Measurements from ENCODE around the gene CSHL1. TPM values are rescaled to one million over a fixed set of nuclear protein-coding genes. Genes with fewer than 3 reads are reported as not detected.
"Not testable (repeated sequence)": the region's sequence is repeated elsewhere in the genome, so short reads cannot be mapped to it uniquely, and the experiment has no call there.

CSHL1 gene
- total and polyA plus RNA-seq, 5 donors from 2014 or later, result not detected

DNA sequence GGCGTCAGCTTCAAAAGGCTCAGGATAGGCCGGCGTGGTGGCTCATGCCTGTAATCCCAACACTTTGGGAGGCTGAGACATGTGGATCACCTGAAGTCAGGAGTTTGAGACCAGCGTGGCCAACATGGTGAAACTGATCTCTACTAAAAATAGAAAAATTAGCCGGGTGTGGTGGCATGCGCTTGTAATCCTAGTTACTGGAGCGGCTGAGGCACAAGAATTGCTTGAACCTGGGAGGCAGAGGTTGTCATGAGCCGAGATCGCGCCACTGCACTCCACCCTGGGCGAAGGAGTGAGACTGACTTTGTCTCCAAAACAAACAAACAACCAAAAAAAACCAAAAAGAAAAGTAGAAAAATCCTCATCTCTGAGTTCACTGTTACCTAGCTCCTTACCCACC lies 25.9 kb downstream of the CSHL1 start:
- H3K27me3 Mint-ChIP-seq, result peaks cover 32% of the 10 kb centered on the region
- H3K9me3 Mint-ChIP-seq; ATAC-seq (ENCODE audit: low read depth in 2 of 2); H3K9me3 ChIP-seq (ENCODE audit: control insufficient read depth in 2 of 2, low read length in 2 of 2); H3K27ac ChIP-seq (ENCODE audit: insufficient read depth, low read length, poor library complexity, severe bottlenecking); H3K4me3 Mint-ChIP-seq; DNase-seq; H3K27me3 ChIP-seq (ENCODE audit: control insufficient read depth, insufficient read depth, low read length); H3K4me3 ChIP-seq (ENCODE audit: low read depth, low read length); H3K36me3 ChIP-seq (ENCODE audit: control insufficient read depth, insufficient read depth, low read length); H3K36me3 Mint-ChIP-seq; H3K4me1 ChIP-seq (ENCODE audit: control insufficient read depth, insufficient read depth, low read length, poor library complexity, severe bottlenecking); H3K27ac Mint-ChIP-seq; H3K4me1 Mint-ChIP-seq: not testable (repeated sequence)

- peak overlapping the region in 1 of 3 donors; percentile 76 for H3K27ac Mint-ChIP-seq
- not testable (repeated sequence) for H3K4me3 ChIP-seq (ENCODE audit: low read depth, low read length); H3K36me3 Mint-ChIP-seq; H3K27ac ChIP-seq (ENCODE audit: insufficient read depth, low read length, poor library complexity, severe bottlenecking); H3K9me3 Mint-ChIP-seq; DNase-seq; H3K27me3 ChIP-seq (ENCODE audit: control insufficient read depth, insufficient read depth, low read length); H3K4me3 Mint-ChIP-seq; H3K9me3 ChIP-seq (ENCODE audit: control insufficient read depth in 2 of 2, low read length in 2 of 2); ATAC-seq (ENCODE audit: low read depth in 2 of 2); H3K4me1 Mint-ChIP-seq; H3K4me1 ChIP-seq (ENCODE audit: control insufficient read depth, insufficient read depth, low read length, poor library complexity, severe bottlenecking); H3K36me3 ChIP-seq (ENCODE audit: control insufficient read depth, insufficient read depth, low read length)
- peaks cover 24% of the 10 kb centered on the region for H3K27me3 Mint-ChIP-seq
These were observed 28.4 kb downstream of the CSHL1 start for GRCh38 chr17:63882626-63883126.

DNA sequence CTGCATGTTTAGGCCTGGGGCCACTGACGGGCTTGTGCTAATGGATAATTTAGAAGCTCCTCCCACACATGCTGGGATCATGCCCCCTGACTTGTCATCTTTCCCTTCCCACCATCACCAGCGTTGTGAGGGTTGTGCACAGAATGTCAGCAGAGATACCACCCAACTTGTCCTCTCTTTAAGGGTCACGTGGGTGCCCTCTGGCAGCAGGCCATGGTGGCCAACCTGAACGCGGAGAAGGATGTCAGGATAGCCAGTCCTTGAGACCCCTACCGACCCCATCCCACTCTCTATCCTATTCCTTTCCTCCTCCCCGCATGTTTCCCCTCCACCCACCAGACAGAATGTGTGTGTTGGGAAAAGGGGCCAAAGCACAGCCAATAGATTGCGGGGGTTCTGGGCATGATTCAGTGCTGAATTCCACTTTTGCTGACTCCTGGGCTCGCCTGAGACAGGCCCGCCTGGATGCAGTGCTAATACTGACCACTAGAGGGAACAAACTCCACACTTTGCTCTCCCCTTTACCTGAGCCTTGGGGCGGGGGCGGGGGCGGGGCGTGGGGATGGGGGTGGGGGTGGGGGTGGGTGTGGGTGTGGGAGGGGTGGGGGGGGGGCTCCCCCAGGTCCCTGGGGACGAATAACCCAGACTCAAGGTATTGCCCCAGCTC lies 29.0 kb downstream of the CSHL1 start, which contains the start of gene GH2:
TSS of gene GH2 (minus strand) at position 10 of the 667 bp plus-strand sequence. CDS start 143 bp downstream, outside the sequence.
- Histone ChIP-seq H3K36me3 (ENCODE audit: control insufficient read depth, insufficient read depth, low read length) (no peaks in the 10 kb centered on the region), H3K4me1 (ENCODE audit: control insufficient read depth, insufficient read depth, low read length, poor library complexity, severe bottlenecking) (no peaks in the 10 kb centered on the region), H3K9me3 (ENCODE audit: control insufficient read depth in 2 of 2, low read length in 2 of 2) (no peaks in the 10 kb centered on the region), H3K27me3 (ENCODE audit: control insufficient read depth, insufficient read depth, low read length) (no peaks in the 10 kb centered on the region), H3K4me3 (ENCODE audit: low read depth, low read length) (no peak within 1 kb of the TSS), H3K27ac (ENCODE audit: insufficient read depth, low read length, poor library complexity, severe bottlenecking) (no peak within 1 kb of the TSS)
- Mint-ChIP-seq H3K36me3 (no peaks in the 10 kb centered on the region), H3K27me3 (peaks cover 18% of the 10 kb centered on the region), H3K4me3 (no peak within 1 kb of the TSS), H3K27ac (peak within 1 kb of the TSS in 1 of 3 donors; percentile 76), H3K9me3 (no peaks in the 10 kb centered on the region), H3K4me1 (peaks cover 0 to 4% (median 0%) of the 10 kb centered on the region in 4 donors)
- ATAC-seq (ENCODE audit: low read depth in 2 of 2), result peak; percentile 83 to 88
- peak; percentile 44 to 55 (median 51) for DNase-seq

- H3K9me3 ChIP-seq (ENCODE audit: control insufficient read depth in 2 of 2, low read length in 2 of 2); H3K27me3 ChIP-seq (ENCODE audit: control insufficient read depth, insufficient read depth, low read length); H3K36me3 Mint-ChIP-seq; H3K4me3 ChIP-seq (ENCODE audit: low read depth, low read length); H3K4me1 ChIP-seq (ENCODE audit: control insufficient read depth, insufficient read depth, low read length, poor library complexity, severe bottlenecking); DNase-seq; H3K9me3 Mint-ChIP-seq; H3K27ac ChIP-seq (ENCODE audit: insufficient read depth, low read length, poor library complexity, severe bottlenecking); ATAC-seq (ENCODE audit: low read depth in 2 of 2); H3K27ac Mint-ChIP-seq; H3K4me1 Mint-ChIP-seq; H3K36me3 ChIP-seq (ENCODE audit: control insufficient read depth, insufficient read depth, low read length); H3K4me3 Mint-ChIP-seq: not testable (repeated sequence)
- H3K27me3 Mint-ChIP-seq, result peaks cover 15% of the 10 kb centered on the region
These were observed 29.7 kb downstream of the CSHL1 start for GRCh38 chr17:63881337-63881736.

DNA sequence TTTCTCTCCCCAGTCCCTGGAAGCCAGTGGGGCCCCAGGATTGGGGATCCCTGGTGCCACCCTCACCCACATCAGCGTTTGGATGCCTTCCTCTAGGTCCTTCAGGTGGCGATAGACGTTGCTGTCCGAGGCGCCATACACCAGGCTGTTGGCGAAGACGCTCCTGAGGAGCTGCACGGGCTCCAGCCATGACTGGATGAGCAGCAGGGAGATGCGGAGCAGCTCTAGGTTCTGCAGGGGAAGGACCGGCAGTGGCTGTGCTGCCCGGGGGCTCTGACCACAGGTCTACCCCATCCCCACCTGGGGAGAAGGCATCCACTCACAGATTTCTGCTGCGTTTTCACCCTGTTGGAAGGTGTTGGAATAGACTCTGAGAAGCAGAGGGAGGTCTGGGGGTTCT lies 30.4 kb downstream of the CSHL1 start:
- no peaks in the 10 kb centered on the region for H3K9me3 ChIP-seq (ENCODE audit: control insufficient read depth in 2 of 2, low read length in 2 of 2)
- H3K36me3 ChIP-seq (ENCODE audit: control insufficient read depth, insufficient read depth, low read length), result no peaks in the 10 kb centered on the region
- ATAC-seq (ENCODE audit: low read depth in 2 of 2) (no peak), DNase-seq (no peak)
- H3K4me1 Mint-ChIP-seq, result peaks cover 0 to 4% (median 0%) of the 10 kb centered on the region in 4 donors
- no peak overlapping the region for H3K4me3 ChIP-seq (ENCODE audit: low read depth, low read length)
- no peaks in the 10 kb centered on the region for H3K4me1 ChIP-seq (ENCODE audit: control insufficient read depth, insufficient read depth, low read length, poor library complexity, severe bottlenecking)
- H3K27ac Mint-ChIP-seq, result no peak overlapping the region
- H3K9me3 Mint-ChIP-seq, result no peaks in the 10 kb centered on the region
- no peaks in the 10 kb centered on the region for H3K36me3 Mint-ChIP-seq
- no peaks in the 10 kb centered on the region for H3K27me3 ChIP-seq (ENCODE audit: control insufficient read depth, insufficient read depth, low read length)
- H3K27me3 Mint-ChIP-seq, result peaks cover 15% of the 10 kb centered on the region
- H3K4me3 Mint-ChIP-seq, result no peak overlapping the region
- no peak overlapping the region for H3K27ac ChIP-seq (ENCODE audit: insufficient read depth, low read length, poor library complexity, severe bottlenecking)

DNA sequence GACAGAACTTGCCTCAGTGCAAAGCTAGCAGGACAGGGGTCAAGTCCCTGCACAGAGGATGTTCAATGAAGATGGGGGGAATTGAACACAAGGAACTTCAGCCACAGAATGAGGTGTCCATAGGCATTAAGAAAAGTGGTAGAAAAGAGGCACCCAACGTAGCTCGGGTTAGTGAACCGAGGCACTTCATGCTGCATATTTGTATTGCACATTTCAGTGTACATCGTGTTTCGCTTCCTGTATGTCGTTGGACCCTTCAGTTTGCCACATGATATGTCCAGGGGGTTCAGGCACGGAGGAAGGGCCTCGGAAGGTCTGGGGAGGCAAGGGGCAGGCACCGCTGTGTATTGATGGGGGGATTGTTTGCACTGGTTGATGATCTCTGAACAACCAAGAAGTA lies 32.6 kb downstream of the CSHL1 start:
- not testable (repeated sequence) for DNase-seq; ATAC-seq (ENCODE audit: low read depth in 2 of 2); H3K4me1 Mint-ChIP-seq; H3K9me3 Mint-ChIP-seq; H3K27me3 ChIP-seq (ENCODE audit: control insufficient read depth, insufficient read depth, low read length); H3K36me3 ChIP-seq (ENCODE audit: control insufficient read depth, insufficient read depth, low read length); H3K27ac Mint-ChIP-seq; H3K9me3 ChIP-seq (ENCODE audit: control insufficient read depth in 2 of 2, low read length in 2 of 2); H3K27ac ChIP-seq (ENCODE audit: insufficient read depth, low read length, poor library complexity, severe bottlenecking); H3K27me3 Mint-ChIP-seq; H3K36me3 Mint-ChIP-seq; H3K4me3 Mint-ChIP-seq; H3K4me1 ChIP-seq (ENCODE audit: control insufficient read depth, insufficient read depth, low read length, poor library complexity, severe bottlenecking); H3K4me3 ChIP-seq (ENCODE audit: low read depth, low read length)

- not testable (repeated sequence) for H3K9me3 Mint-ChIP-seq; H3K36me3 ChIP-seq (ENCODE audit: control insufficient read depth, insufficient read depth, low read length); H3K36me3 Mint-ChIP-seq; H3K27me3 ChIP-seq (ENCODE audit: control insufficient read depth, insufficient read depth, low read length); H3K4me3 ChIP-seq (ENCODE audit: low read depth, low read length); H3K4me1 ChIP-seq (ENCODE audit: control insufficient read depth, insufficient read depth, low read length, poor library complexity, severe bottlenecking); H3K9me3 ChIP-seq (ENCODE audit: control insufficient read depth in 2 of 2, low read length in 2 of 2); H3K27ac Mint-ChIP-seq; H3K27me3 Mint-ChIP-seq; H3K27ac ChIP-seq (ENCODE audit: insufficient read depth, low read length, poor library complexity, severe bottlenecking); H3K4me1 Mint-ChIP-seq; DNase-seq; H3K4me3 Mint-ChIP-seq; ATAC-seq (ENCODE audit: low read depth in 2 of 2)
These were observed 36.4 kb downstream of the CSHL1 start for GRCh38 chr17:63874693-63875092.

DNA sequence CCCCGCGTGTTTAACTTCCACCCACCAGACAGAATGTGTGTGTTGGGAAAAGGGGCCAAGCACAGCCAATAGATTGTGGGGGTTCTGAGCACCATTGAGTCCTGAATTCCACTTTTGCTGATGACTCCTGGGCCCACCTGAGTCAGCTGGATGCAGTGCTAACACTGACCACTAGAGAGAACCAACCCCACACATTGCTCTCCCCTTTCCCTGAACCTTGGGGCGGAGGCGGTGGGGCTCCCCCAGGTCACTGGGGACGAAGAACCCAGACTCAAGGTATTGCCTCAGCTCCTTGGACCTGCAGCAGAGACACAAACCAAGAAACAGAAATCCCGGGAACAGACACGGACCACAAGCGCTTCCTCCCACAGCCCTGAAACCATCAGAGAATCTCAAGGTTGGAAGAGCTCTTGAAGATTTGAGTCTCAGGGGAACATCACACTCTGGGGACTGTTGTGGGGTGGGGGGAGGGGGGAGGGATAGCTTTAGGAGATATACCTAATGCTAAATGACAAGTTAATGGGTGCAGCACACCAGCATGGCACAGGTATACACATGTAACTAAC lies 36.9 kb downstream of the CSHL1 start:
- not testable (repeated sequence) for H3K27me3 Mint-ChIP-seq; H3K4me1 Mint-ChIP-seq; H3K9me3 Mint-ChIP-seq; H3K27ac Mint-ChIP-seq; H3K27ac ChIP-seq (ENCODE audit: insufficient read depth, low read length, poor library complexity, severe bottlenecking); H3K4me3 ChIP-seq (ENCODE audit: low read depth, low read length); H3K36me3 Mint-ChIP-seq; H3K36me3 ChIP-seq (ENCODE audit: control insufficient read depth, insufficient read depth, low read length); DNase-seq; H3K4me3 Mint-ChIP-seq; H3K9me3 ChIP-seq (ENCODE audit: control insufficient read depth in 2 of 2, low read length in 2 of 2); H3K27me3 ChIP-seq (ENCODE audit: control insufficient read depth, insufficient read depth, low read length); H3K4me1 ChIP-seq (ENCODE audit: control insufficient read depth, insufficient read depth, low read length, poor library complexity, severe bottlenecking); ATAC-seq (ENCODE audit: low read depth in 2 of 2)

Data from CD4-positive, CD25-positive, alpha-beta regulatory T cell (primary cell).